ENCODE measurements around the gene REEP1. TPM values are rescaled to one million over a fixed set of nuclear protein-coding genes. Genes with fewer than 3 reads are reported as not detected.

REEP1 gene
- total RNA-seq, 1 experiment from 2014 or later, result 0.23 TPM

- TF ChIP-seq CTCF (IDR thresholded peaks at IDR 0.05) (no peak), SIN3A (IDR thresholded peaks at IDR 0.05; ENCODE audit: borderline replicate concordance, insufficient read depth, low read depth, low read length) (no peak), TCF7L2 (IDR thresholded peaks at IDR 0.05; ENCODE audit: low read depth, low read length) (no peak), POLR2AphosphoS5 (IDR thresholded peaks at IDR 0.05; ENCODE audit: low read depth, low read length) (no peak), REST (IDR thresholded peaks at IDR 0.05; ENCODE audit: insufficient read depth in 1 of 2, low read depth in 2 of 2, low read length in 1 of 2) (no peak)
- no peak overlapping the region for H3K27ac ChIP-seq (ENCODE audit: low read length)
- H3K9me3 ChIP-seq (ENCODE audit: control insufficient read depth, insufficient read depth, low read depth, low read length), result no peaks in the 10 kb centered on the region
- DNase-seq (ENCODE audit: low read depth, low spot score), result no peak
- ChIA-PET POLR2A (no interaction called here), CTCF (no interaction called here)
- no peak for ATAC-seq
- peaks cover 26% of the 10 kb centered on the region for H3K27me3 ChIP-seq (ENCODE audit: control insufficient read depth, insufficient read depth, low read length)
- no peaks in the 10 kb centered on the region for H3K4me1 ChIP-seq (ENCODE audit: control insufficient read depth, insufficient read depth, low read length)
- intact Hi-C loops (cut with micrococcal nuclease; ENCODE audit: unreplicated experiment) (no loop called here), in situ Hi-C loops (cut with HindIII; ENCODE audit: low pct_unique_long_range_greater_than_20kb, low sequenced_read_pairs) (no loop called here)
- no TSS peak for BruUV-seq (replicated peaks)
- H3K4me3 ChIP-seq (ENCODE audit: low read depth in 2 of 2, low read length in 2 of 2), result no peak overlapping the region
- H3K36me3 ChIP-seq (ENCODE audit: control insufficient read depth, insufficient read depth, low read length), result no peaks in the 10 kb centered on the region
Measured at GRCh38 chr2:86291328-86291662, 46.1 kb downstream of the REEP1 start.

DNA sequence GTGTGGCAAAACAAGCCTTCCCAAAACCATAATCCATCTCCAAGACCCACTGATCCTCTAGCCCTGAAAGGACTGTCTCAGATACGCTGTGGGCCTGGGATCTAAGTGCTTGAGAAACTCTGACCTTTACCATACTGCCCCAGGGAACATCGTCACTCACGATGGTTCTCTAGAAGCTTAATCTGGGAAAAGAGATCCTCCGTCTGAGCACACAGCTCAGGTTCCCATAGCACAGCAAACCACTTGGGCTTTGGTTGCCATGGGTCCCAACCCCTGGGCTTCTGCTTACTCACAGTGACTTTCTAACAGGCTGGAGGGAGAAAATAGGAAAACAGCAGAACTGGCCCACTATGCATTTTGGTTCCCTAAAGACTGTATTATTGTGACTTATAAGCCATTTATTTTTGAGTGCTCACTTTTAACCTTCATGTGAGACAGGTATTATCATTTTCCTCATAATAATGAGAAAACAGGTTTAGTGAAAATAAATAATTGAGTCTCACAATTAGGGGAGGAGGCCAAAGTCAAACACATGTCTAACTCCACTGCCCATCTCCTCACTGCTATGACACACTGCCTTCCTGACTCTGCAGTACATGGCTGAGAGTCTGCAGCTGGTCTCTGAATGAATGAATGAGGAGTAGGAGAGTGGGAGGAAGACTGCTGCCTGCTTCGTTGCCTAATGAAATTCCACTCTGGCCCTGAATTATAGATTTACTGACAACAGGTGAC, 46.7 kb downstream of the REEP1 start:
- Histone ChIP-seq H3K9me3 (ENCODE audit: control insufficient read depth, insufficient read depth, low read depth, low read length) (no peaks in the 10 kb centered on the region), H3K36me3 (ENCODE audit: control insufficient read depth, insufficient read depth, low read length) (no peaks in the 10 kb centered on the region), H3K4me3 (ENCODE audit: low read depth in 2 of 2, low read length in 2 of 2) (no peak overlapping the region), H3K4me1 (ENCODE audit: control insufficient read depth, insufficient read depth, low read length) (no peaks in the 10 kb centered on the region), H3K27me3 (ENCODE audit: control insufficient read depth, insufficient read depth, low read length) (peaks cover 27% of the 10 kb centered on the region), H3K27ac (ENCODE audit: low read length) (no peak overlapping the region)
- ChIA-PET POLR2A (no interaction called here), CTCF (no interaction called here)
- in situ Hi-C loops (cut with HindIII; ENCODE audit: low pct_unique_long_range_greater_than_20kb, low sequenced_read_pairs) (no loop called here), intact Hi-C loops (cut with micrococcal nuclease; ENCODE audit: unreplicated experiment) (no loop called here)
- no TSS peak for BruUV-seq (replicated peaks)
- DNase-seq (ENCODE audit: low read depth, low spot score) (no peak), ATAC-seq (no peak)
- TF ChIP-seq REST (IDR thresholded peaks at IDR 0.05; ENCODE audit: insufficient read depth in 1 of 2, low read depth in 2 of 2, low read length in 1 of 2), result no peak
- no peak for TF ChIP-seq POLR2AphosphoS5 (IDR thresholded peaks at IDR 0.05; ENCODE audit: low read depth, low read length)
- TF ChIP-seq CTCF (IDR thresholded peaks at IDR 0.05), result no peak
- TF ChIP-seq SIN3A (IDR thresholded peaks at IDR 0.05; ENCODE audit: borderline replicate concordance, insufficient read depth, low read depth, low read length), result no peak
- TF ChIP-seq TCF7L2 (IDR thresholded peaks at IDR 0.05; ENCODE audit: low read depth, low read length), result no peak

Measured in Panc1 (cell line).